ENCODE data around the gene TECPR2.
"Not testable (repeated sequence)": the region's sequence is repeated elsewhere in the genome, so short reads cannot be mapped to it uniquely, and the experiment has no call there.

Gene TECPR2

GRCh38 chr14:102539544-102540314, 177.0 kb downstream of the TECPR2 start:
- Histone ChIP-seq H3K9me3 (no peaks in the 10 kb centered on the region), H3K36me3 (no peaks in the 10 kb centered on the region), H3K4me3 (ENCODE audit: low read depth in 1 of 2, low read length in 1 of 2) (no peak overlapping the region), H3K27ac (no peak overlapping the region), H3K4me1 (ENCODE audit: control insufficient read depth in 1 of 2, insufficient read depth in 1 of 2, low read depth in 1 of 2, low read length in 1 of 2) (peaks cover 0 to 5% of the 10 kb centered on the region in 2 experiments), H3K27me3 (peaks cover 30% of the 10 kb centered on the region)
- no peak for TF ChIP-seq CTCF (IDR thresholded peaks at IDR 0.05)

- no peaks in the 10 kb centered on the region for H3K36me3 ChIP-seq
- no peak for TF ChIP-seq CTCF (IDR thresholded peaks at IDR 0.05)
- peaks cover 38% of the 10 kb centered on the region for H3K27me3 ChIP-seq
- no peak overlapping the region for H3K27ac ChIP-seq
- peaks cover 2 to 13% of the 10 kb centered on the region in 2 experiments for H3K4me1 ChIP-seq (ENCODE audit: control insufficient read depth in 1 of 2, insufficient read depth in 1 of 2, low read depth in 1 of 2, low read length in 1 of 2)
- H3K4me3 ChIP-seq (ENCODE audit: low read depth in 1 of 2, low read length in 1 of 2), result no peak overlapping the region
- H3K9me3 ChIP-seq, result no peaks in the 10 kb centered on the region
Measured at GRCh38 chr14:102540315-102541028, 177.7 kb downstream of the TECPR2 start.

- not testable (repeated sequence) for H3K4me3 ChIP-seq (ENCODE audit: low read depth in 1 of 2, low read length in 1 of 2); H3K27ac ChIP-seq; H3K36me3 ChIP-seq; H3K9me3 ChIP-seq
- Histone ChIP-seq H3K27me3 (peaks cover 43% of the 10 kb centered on the region), H3K4me1 (ENCODE audit: control insufficient read depth in 1 of 2, insufficient read depth in 1 of 2, low read depth in 1 of 2, low read length in 1 of 2) (peaks cover 4 to 14% of the 10 kb centered on the region in 2 experiments)
Measured at GRCh38 chr14:102541029-102541491, 178.3 kb downstream of the TECPR2 start.

GRCh38 chr14:102541771-102542170, 179.0 kb downstream of the TECPR2 start:
- H3K9me3 ChIP-seq, result no peaks in the 10 kb centered on the region
- peaks cover 4 to 14% of the 10 kb centered on the region in 2 experiments for H3K4me1 ChIP-seq (ENCODE audit: control insufficient read depth in 1 of 2, insufficient read depth in 1 of 2, low read depth in 1 of 2, low read length in 1 of 2)
- no peak overlapping the region for H3K4me3 ChIP-seq (ENCODE audit: low read depth in 1 of 2, low read length in 1 of 2)
- no peak for TF ChIP-seq CTCF (IDR thresholded peaks at IDR 0.05)
- no peak overlapping the region for H3K27ac ChIP-seq
- H3K36me3 ChIP-seq, result no peaks in the 10 kb centered on the region
- H3K27me3 ChIP-seq, result peaks cover 51% of the 10 kb centered on the region

GRCh38 chr14:102544046-102544746, 181.5 kb downstream of the TECPR2 start:
- Histone ChIP-seq H3K9me3 (no peaks in the 10 kb centered on the region), H3K4me1 (ENCODE audit: control insufficient read depth in 1 of 2, insufficient read depth in 1 of 2, low read depth in 1 of 2, low read length in 1 of 2) (peaks cover 11 to 14% of the 10 kb centered on the region in 2 experiments), H3K4me3 (ENCODE audit: low read depth in 1 of 2, low read length in 1 of 2) (peak overlapping the region; percentile 35 to 56), H3K27me3 (peaks cover 69% of the 10 kb centered on the region), H3K36me3 (no peaks in the 10 kb centered on the region), H3K27ac (no peak overlapping the region)
- TF ChIP-seq CTCF (IDR thresholded peaks at IDR 0.05), result no peak

Data from neutrophil (primary cell).